ENCODE measurements around the gene OPCML. TPM values are rescaled to one million over a fixed set of nuclear protein-coding genes. Genes with fewer than 3 reads are reported as not detected.

OPCML gene
- total and polyA plus RNA-seq, 2 experiments from 2014 or later: 1.2 to 4.4 TPM

DNA sequence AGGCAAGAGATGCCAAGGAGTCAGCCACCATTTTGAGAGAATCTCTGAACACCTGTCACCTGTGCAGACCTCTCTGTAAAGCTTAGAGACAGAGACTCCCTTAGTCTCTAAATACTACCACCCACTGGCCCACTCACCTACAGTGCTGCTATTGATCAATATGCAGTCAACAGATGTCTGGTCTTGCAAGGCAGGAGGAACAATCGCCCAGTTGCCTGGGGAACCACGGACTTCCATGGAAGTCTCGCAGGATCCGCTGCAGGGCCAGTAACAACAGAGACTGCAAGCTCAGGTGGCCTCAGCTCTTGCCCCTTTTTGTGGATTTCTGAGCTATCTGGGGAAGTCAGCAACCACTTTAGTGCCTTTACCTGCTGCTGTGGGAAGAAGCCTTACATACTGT, 195.1 kb downstream of the OPCML start:
- peaks cover 9% of the 10 kb centered on the region; the same call in 2 of the 3 replicates for H3K9me3 Mint-ChIP-seq
- H3K79me2 ChIP-seq (replicated peaks; ENCODE audit: insufficient read depth): no peaks in the 10 kb centered on the region
- H3K36me3 Mint-ChIP-seq (ENCODE audit: low read depth): peaks cover 20% of the 10 kb centered on the region
- TF ChIP-seq EZH2phosphoT487 (IDR thresholded peaks at IDR 0.05; ENCODE audit: unreplicated experiment) (no peak), JUNB (IDR thresholded peaks at IDR 0.05; ENCODE audit: unreplicated experiment) (no peak), STAT1 (IDR thresholded peaks at IDR 0.05; ENCODE audit: unreplicated experiment) (no peak)
- TF ChIP-seq, protein P1, sequence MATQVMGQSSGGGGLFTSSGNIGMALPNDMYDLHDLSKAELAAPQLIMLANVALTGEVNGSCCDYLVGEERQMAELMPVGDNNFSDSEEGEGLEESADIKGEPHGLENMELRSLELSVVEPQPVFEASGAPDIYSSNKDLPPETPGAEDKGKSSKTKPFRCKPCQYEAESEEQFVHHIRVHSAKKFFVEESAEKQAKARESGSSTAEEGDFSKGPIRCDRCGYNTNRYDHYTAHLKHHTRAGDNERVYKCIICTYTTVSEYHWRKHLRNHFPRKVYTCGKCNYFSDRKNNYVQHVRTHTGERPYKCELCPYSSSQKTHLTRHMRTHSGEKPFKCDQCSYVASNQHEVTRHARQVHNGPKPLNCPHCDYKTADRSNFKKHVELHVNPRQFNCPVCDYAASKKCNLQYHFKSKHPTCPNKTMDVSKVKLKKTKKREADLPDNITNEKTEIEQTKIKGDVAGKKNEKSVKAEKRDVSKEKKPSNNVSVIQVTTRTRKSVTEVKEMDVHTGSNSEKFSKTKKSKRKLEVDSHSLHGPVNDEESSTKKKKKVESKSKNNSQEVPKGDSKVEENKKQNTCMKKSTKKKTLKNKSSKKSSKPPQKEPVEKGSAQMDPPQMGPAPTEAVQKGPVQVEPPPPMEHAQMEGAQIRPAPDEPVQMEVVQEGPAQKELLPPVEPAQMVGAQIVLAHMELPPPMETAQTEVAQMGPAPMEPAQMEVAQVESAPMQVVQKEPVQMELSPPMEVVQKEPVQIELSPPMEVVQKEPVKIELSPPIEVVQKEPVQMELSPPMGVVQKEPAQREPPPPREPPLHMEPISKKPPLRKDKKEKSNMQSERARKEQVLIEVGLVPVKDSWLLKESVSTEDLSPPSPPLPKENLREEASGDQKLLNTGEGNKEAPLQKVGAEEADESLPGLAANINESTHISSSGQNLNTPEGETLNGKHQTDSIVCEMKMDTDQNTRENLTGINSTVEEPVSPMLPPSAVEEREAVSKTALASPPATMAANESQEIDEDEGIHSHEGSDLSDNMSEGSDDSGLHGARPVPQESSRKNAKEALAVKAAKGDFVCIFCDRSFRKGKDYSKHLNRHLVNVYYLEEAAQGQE (IDR thresholded peaks at IDR 0.05; ENCODE audit: unreplicated experiment): no peak
- TF ChIP-seq, protein P2, sequence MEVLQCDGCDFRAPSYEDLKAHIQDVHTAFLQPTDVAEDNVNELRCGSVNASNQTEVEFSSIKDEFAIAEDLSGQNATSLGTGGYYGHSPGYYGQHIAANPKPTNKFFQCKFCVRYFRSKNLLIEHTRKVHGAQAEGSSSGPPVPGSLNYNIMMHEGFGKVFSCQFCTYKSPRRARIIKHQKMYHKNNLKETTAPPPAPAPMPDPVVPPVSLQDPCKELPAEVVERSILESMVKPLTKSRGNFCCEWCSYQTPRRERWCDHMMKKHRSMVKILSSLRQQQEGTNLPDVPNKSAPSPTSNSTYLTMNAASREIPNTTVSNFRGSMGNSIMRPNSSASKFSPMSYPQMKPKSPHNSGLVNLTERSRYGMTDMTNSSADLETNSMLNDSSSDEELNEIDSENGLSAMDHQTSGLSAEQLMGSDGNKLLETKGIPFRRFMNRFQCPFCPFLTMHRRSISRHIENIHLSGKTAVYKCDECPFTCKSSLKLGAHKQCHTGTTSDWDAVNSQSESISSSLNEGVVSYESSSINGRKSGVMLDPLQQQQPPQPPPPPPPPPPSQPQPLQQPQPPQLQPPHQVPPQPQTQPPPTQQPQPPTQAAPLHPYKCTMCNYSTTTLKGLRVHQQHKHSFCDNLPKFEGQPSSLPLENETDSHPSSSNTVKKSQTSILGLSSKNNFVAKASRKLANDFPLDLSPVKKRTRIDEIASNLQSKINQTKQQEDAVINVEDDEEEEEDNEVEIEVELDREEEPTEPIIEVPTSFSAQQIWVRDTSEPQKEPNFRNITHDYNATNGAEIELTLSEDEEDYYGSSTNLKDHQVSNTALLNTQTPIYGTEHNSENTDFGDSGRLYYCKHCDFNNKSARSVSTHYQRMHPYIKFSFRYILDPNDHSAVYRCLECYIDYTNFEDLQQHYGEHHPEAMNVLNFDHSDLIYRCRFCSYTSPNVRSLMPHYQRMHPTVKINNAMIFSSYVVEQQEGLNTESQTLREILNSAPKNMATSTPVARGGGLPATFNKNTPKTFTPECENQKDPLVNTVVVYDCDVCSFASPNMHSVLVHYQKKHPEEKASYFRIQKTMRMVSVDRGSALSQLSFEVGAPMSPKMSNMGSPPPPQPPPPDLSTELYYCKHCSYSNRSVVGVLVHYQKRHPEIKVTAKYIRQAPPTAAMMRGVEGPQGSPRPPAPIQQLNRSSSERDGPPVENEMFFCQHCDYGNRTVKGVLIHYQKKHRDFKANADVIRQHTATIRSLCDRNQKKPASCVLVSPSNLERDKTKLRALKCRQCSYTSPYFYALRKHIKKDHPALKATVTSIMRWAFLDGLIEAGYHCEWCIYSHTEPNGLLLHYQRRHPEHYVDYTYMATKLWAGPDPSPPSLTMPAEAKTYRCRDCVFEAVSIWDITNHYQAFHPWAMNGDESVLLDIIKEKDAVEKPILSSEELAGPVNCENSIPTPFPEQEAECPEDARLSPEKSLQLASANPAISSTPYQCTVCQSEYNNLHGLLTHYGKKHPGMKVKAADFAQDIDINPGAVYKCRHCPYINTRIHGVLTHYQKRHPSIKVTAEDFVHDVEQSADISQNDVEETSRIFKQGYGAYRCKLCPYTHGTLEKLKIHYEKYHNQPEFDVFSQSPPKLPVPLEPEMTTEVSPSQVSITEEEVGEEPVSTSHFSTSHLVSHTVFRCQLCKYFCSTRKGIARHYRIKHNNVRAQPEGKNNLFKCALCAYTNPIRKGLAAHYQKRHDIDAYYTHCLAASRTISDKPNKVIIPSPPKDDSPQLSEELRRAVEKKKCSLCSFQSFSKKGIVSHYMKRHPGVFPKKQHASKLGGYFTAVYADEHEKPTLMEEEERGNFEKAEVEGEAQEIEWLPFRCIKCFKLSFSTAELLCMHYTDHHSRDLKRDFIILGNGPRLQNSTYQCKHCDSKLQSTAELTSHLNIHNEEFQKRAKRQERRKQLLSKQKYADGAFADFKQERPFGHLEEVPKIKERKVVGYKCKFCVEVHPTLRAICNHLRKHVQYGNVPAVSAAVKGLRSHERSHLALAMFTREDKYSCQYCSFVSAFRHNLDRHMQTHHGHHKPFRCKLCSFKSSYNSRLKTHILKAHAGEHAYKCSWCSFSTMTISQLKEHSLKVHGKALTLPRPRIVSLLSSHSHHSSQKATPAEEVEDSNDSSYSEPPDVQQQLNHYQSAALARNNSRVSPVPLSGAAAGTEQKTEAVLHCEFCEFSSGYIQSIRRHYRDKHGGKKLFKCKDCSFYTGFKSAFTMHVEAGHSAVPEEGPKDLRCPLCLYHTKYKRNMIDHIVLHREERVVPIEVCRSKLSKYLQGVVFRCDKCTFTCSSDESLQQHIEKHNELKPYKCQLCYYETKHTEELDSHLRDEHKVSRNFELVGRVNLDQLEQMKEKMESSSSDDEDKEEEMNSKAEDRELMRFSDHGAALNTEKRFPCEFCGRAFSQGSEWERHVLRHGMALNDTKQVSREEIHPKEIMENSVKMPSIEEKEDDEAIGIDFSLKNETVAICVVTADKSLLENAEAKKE (CRISPR knock-in tag; IDR thresholded peaks at IDR 0.05): no peak
- TF ChIP-seq, protein P3, sequence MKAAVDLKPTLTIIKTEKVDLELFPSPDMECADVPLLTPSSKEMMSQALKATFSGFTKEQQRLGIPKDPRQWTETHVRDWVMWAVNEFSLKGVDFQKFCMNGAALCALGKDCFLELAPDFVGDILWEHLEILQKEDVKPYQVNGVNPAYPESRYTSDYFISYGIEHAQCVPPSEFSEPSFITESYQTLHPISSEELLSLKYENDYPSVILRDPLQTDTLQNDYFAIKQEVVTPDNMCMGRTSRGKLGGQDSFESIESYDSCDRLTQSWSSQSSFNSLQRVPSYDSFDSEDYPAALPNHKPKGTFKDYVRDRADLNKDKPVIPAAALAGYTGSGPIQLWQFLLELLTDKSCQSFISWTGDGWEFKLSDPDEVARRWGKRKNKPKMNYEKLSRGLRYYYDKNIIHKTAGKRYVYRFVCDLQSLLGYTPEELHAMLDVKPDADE (IDR thresholded peaks at IDR 0.05): no peak
- H3K27me3 ChIP-seq (ENCODE audit: insufficient read depth): no peaks in the 10 kb centered on the region
- peaks cover 13% of the 10 kb centered on the region; the same call in 2 of the 3 replicates for H3K4me1 Mint-ChIP-seq
- H3K4me3 Mint-ChIP-seq: no peak overlapping the region
- H3K27ac ChIP-seq (ENCODE audit: low read depth): no peak overlapping the region
- peaks cover 3% of the 10 kb centered on the region; the same call in 1 of the 2 replicates for H3K9me2 ChIP-seq (ENCODE audit: insufficient read depth)
- no peak for DNase-seq (ENCODE audit: low spot score)
- peaks cover 4% of the 10 kb centered on the region for H3K27me3 Mint-ChIP-seq (ENCODE audit: insufficient read depth, low read depth, poor library complexity)
- H3K27ac Mint-ChIP-seq: no peak overlapping the region
- no peaks in the 10 kb centered on the region for H4K20me1 ChIP-seq (replicated peaks; ENCODE audit: insufficient read depth)
- H3K4me1 ChIP-seq (ENCODE audit: insufficient read depth): peaks cover 13% of the 10 kb centered on the region
- no peaks in the 10 kb centered on the region for H3F3A ChIP-seq (replicated peaks; ENCODE audit: low read depth)
- ATAC-seq: no peak
- H2AFZ ChIP-seq: no peak overlapping the region
- H3K4me2 ChIP-seq: no peak overlapping the region
- no peak overlapping the region for H3K4me3 ChIP-seq
- H3K36me3 ChIP-seq (ENCODE audit: insufficient read depth): peaks cover 3% of the 10 kb centered on the region; the same call in 1 of the 2 replicates

Data from GM23338 (cell line).